MV-4-11 (cell line): Measurements from ENCODE around the gene WNT4.

Experiments used
- DNase-seq: peaks from one replicate; lab custom pipeline; 2025; lab: John Stamatoyannopoulos, UW

Gene WNT4

GRCh38 chr1:22143065-22144033, at the start of gene WNT4:
WNT4 (minus strand) TSS chr1:22143097; CDS start chr1:22142922, 175 bp downstream.
- no peak for DNase-seq

- no peak for DNase-seq
These were observed 47.8 kb upstream of the WNT4 start for GRCh38 chr1:22190731-22191130.

GRCh38 chr1:22190251-22190650, 47.4 kb upstream of the WNT4 start:
- no peak for DNase-seq

GRCh38 chr1:22189619-22190018, 46.7 kb upstream of the WNT4 start:
- no peak for DNase-seq

GRCh38 chr1:22188914-22189313, 46.0 kb upstream of the WNT4 start:
- DNase-seq = no peak

- no peak for DNase-seq
These were observed 45.5 kb upstream of the WNT4 start for GRCh38 chr1:22188436-22188835.

- DNase-seq = no peak
These were observed 43.4 kb upstream of the WNT4 start for GRCh38 chr1:22186311-22186710.

GRCh38 chr1:22184892-22185612, 42.2 kb upstream of the WNT4 start:
- DNase-seq = no peak

GRCh38 chr1:22184454-22184853, 41.6 kb upstream of the WNT4 start:
- DNase-seq = no peak

GRCh38 chr1:22182715-22183114, 39.8 kb upstream of the WNT4 start:
- no peak for DNase-seq

- DNase-seq = no peak
These were observed 36.4 kb upstream of the WNT4 start for GRCh38 chr1:22179197-22179803.

- no peak for DNase-seq
These were observed 34.6 kb upstream of the WNT4 start for GRCh38 chr1:22177354-22178003.

GRCh38 chr1:22176258-22176657, 33.4 kb upstream of the WNT4 start:
- no peak for DNase-seq

- no peak for DNase-seq
These were observed 31.7 kb upstream of the WNT4 start for GRCh38 chr1:22174446-22175220.

GRCh38 chr1:22171951-22172715, 29.2 kb upstream of the WNT4 start:
- DNase-seq = no peak

GRCh38 chr1:22169816-22170215, 26.9 kb upstream of the WNT4 start:
- DNase-seq = no peak

- peak; percentile 34 for DNase-seq
These were observed 25.6 kb upstream of the WNT4 start for GRCh38 chr1:22168412-22168973.

- no peak for DNase-seq
These were observed 23.5 kb upstream of the WNT4 start for GRCh38 chr1:22166439-22166838.

GRCh38 chr1:22164841-22165808, 22.2 kb upstream of the WNT4 start:
- no peak for DNase-seq
